Fibroblast of lung (primary cell): ENCODE measurements around the gene NOPCHAP1.
"Not testable (repeated sequence)": the region's sequence is repeated elsewhere in the genome, so short reads cannot be mapped to it uniquely, and the experiment has no call there.

Experiments used
- EZH2 ChIP-seq: IDR thresholded peaks from 2 replicates; pipeline ENCODE4 v1.5.1; 2012; ENCODE audit warnings: low read length, control low read depth, mild to moderate bottlenecking; ENCODE audit errors: missing control alignments
- TF ChIP-seq, protein P1 (sequence below), 2 donors: IDR thresholded peaks in 1 of 2; conservative IDR thresholded peaks in 1 of 2; 1 replicate in 1 of 2; 2 replicates in 1 of 2; pipeline ENCODE4 v1.5.1; 2011 to 2012; ENCODE audit warnings: low read length in 2 of 2, control low read depth in 1 of 2, inconsistent platforms in 1 of 2, low read depth in 1 of 2, mild to moderate bottlenecking in 1 of 2

DNA sequence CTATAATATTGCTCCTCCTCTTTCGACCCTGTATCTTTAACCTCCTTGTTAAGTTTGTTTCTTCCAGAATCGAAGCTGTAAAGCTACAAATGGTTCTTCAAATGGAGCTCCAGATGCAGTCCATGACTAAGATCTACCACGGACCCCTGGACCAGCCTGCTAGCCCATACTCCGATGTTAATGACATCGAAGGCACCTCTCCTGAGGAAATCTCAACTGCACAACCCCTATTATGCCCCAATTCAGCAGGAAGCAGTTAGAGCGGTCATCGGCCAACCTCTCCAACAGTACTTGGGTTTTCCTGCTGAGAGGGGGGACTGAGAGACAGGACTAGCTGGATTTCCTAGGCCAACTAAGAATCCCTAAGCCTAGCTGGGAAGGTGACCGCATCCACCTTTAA is 42.7 kb upstream of the NOPCHAP1 start:
- TF ChIP-seq, protein P1, sequence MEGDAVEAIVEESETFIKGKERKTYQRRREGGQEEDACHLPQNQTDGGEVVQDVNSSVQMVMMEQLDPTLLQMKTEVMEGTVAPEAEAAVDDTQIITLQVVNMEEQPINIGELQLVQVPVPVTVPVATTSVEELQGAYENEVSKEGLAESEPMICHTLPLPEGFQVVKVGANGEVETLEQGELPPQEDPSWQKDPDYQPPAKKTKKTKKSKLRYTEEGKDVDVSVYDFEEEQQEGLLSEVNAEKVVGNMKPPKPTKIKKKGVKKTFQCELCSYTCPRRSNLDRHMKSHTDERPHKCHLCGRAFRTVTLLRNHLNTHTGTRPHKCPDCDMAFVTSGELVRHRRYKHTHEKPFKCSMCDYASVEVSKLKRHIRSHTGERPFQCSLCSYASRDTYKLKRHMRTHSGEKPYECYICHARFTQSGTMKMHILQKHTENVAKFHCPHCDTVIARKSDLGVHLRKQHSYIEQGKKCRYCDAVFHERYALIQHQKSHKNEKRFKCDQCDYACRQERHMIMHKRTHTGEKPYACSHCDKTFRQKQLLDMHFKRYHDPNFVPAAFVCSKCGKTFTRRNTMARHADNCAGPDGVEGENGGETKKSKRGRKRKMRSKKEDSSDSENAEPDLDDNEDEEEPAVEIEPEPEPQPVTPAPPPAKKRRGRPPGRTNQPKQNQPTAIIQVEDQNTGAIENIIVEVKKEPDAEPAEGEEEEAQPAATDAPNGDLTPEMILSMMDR (conservative IDR thresholded peaks at IDR 0.05 in 1 of 2, IDR thresholded peaks at IDR 0.05 in 1 of 2; ENCODE audit: low read depth in 1 of 2, low read length in 2 of 2) = not testable (repeated sequence)
- TF ChIP-seq EZH2 = not testable (repeated sequence)
